Fibroblast of the aortic adventitia (primary cell): ENCODE measurements around the gene LRMDA. TPM values are rescaled to one million over a fixed set of nuclear protein-coding genes. Genes with fewer than 3 reads are reported as not detected.
"Not testable (repeated sequence)": the region's sequence is repeated elsewhere in the genome, so short reads cannot be mapped to it uniquely, and the experiment has no call there.

ENCODE experiments used
- DNase-seq: peaks from one replicate; pipeline ENCODE4 v3.0.0-alpha.2; 2010; ENCODE audit warnings: low read depth
- H3K4me3 ChIP-seq: 2 replicates; pipeline ENCODE4 v1.5.1; 2011; ENCODE audit warnings: low read depth, mild to moderate bottlenecking, control low read depth, low read length, moderate library complexity
- CTCF ChIP-seq: IDR thresholded peaks from 2 replicates; pipeline ENCODE4 v1.5.1; 2011; ENCODE audit warnings: mild to moderate bottlenecking, low read length, control low read depth, inconsistent platforms; ENCODE audit not compliant: insufficient read depth
- small RNA-seq: library from RNA; depleted of rRNA; stranded (forward); fragments of <200 nt; gene quantifications from one replicate; pipeline ENCODE3, GENCODE V24; 2012
- total RNA-seq: library from RNA; depleted of rRNA; stranded (reverse); fragments of >200 nt; gene quantifications from 2 replicates; pipeline ENCODE4 v1.2.3, GENCODE V29; 2012; ENCODE audit warnings: low replicate concordance

LRMDA gene
- total RNA-seq, 1 donor: 6.3 TPM

DNA sequence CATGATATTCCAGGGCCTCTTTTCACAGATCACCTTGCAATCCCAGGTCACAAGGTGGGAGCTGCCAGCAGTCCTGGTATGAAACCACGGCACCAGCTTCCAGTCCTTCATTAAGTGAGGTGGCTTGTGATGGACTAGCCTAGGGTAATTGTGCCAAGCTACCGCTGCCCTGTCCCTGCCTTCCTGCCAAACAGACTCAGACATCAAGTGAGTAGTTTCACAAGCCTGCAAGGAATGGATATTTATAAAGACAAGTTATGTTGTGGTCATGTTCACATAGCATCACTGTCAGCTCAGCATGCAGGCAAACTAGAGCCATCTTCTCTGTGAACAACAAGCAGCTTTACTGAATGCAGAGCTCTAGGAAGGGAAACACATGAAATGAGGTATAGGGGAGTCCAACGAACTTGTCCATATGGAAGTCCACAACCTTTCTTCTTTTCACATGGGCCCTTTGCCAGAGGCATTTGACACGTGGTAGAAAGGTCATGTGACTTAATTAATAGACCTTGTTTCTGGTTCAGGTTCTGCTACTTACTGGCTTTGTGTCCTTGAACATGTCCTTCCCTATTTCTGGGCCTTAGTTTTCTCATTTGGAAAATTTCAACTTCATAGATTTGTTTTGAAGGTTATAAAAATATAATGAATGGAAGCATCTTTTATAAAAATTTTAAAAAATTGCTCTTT is 1145.0 kb downstream of the LRMDA start:
- peak; percentile 51 for DNase-seq
- no peak for TF ChIP-seq CTCF
- H3K4me3 ChIP-seq: no peak overlapping the region

GRCh38 chr10:76577455-76577854 is 1146.0 kb downstream of the LRMDA start:
- no peak for DNase-seq
- no peak overlapping the region for H3K4me3 ChIP-seq
- no peak for TF ChIP-seq CTCF

DNA sequence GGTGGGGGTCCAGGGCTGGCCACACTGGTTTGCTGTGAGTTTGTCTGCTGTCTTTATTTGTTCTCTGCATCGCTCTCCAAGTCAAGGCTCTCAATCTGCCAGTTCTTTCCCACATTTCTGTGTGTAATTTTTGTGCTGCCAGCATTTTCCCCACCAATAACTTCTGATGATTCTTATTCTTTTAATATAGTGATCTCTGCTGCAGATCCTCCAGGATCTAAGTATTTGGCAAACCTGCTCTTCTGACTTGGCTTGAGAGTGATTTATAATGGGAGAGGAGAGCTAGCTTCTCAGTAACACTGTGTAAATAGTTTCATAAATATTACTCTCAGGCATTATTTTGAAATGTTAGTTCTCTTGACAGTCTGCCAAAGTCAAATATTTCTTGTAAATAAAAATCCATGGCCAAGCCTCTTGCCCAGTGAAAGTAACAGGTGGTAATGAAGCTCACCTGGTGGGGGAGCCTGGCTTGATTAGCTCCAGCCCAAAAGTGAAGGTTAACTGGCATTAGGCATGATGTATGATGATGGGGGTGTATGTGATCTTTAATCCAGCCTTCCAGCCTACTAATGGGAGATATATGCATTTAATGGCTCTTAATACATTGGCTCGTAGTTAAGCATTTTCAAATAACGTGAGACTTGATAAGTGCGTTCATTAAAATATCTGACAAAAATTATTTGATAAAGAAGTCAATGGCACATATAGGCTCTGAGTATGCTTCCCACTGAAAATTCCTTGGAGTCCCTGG is 1150.3 kb downstream of the LRMDA start:
- TF ChIP-seq CTCF: no peak
- H3K4me3 ChIP-seq: no peak overlapping the region
- DNase-seq: no peak

DNA sequence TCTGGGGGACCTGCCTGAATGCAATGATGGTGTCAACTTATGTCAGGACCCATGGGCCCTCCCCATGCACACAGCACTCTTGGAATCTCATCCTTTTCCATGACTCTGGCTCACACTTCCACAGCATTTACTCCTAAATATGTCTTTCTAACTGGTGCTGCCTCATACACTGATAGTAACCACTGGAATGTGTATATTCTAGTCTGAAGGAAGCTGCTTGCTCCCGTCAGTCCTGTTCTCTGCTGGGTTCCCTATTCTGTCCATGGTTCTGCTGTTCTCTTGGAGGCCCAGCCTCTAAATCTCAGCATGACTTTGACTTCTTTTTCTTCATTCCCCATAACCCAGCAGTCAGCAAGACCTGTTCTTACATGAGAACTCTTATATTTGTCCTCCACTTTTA is 1151.1 kb downstream of the LRMDA start:
- H3K4me3 ChIP-seq: no peak overlapping the region
- no peak for TF ChIP-seq CTCF
- DNase-seq: peak; percentile 18

DNA sequence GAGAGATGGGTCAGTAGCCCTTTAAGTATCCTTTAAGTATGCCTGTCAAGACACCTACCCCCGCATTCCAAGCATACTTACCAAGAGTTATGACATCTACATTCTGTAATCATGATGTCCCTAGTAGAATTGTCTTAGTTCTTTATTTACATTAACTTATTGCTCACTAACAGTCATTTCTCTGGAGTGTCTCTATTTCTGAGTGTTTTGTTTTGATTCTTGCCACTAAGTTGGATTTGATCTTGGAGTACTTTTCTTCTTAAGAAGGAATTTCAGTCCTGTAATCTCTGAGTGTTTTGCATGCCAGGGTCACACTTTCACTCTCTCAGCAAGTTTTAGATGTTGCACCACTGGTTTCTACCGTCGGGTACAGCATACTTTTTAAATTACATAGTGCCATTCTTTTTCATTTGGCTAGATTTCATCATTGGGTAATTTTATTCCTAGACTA is 1152.3 kb downstream of the LRMDA start:
- H3K4me3 ChIP-seq: no peak overlapping the region
- DNase-seq: peak; percentile 93
- TF ChIP-seq CTCF: no peak

- not testable (repeated sequence) for H3K4me3 ChIP-seq, DNase-seq
Measured at GRCh38 chr10:76584466-76584865, 1153.0 kb downstream of the LRMDA start.

Small RNA genes lying within 50 kb of the gene (small RNA-seq; reads per million reads assigned to genes)
- gene MIR606 (not detected), gene RN7SL518P (not detected), gene RNU6-673P (not detected)

Other genes starting within 250 kb of the LRMDA start
- gene VDAC2, start 220.8 kb upstream of the LRMDA start, total RNA-seq: 94.6 and 174 TPM in 2 replicates
- 7.0 and 16.3 TPM in 2 replicates for gene COMTD1, start 195.7 kb upstream of the LRMDA start, total RNA-seq
- 21.7 and 29.8 TPM in 2 replicates for gene ZNF503, start 29.9 kb upstream of the LRMDA start, total RNA-seq